Suprapubic skin (tissue), 4 donors: Measurements from ENCODE around the gene TMEM272.

Source experiments
- CTCF ChIP-seq, 2 donors: fragments of 200-600 bp in 1 of 2; fragments of 450-650 bp in 1 of 2; sonication (generic) in 1 of 2; IDR thresholded peaks; one replicate each; pipeline ENCODE4 v1.5.1; 2016 to 2019; ENCODE audit warnings: antibody characterized with exemption in 2 of 2, mild to moderate bottlenecking in 1 of 2, moderate library complexity in 1 of 2
- EP300 ChIP-seq: sonication (generic); formaldehyde crosslinking; IDR thresholded peaks from one replicate; pipeline ENCODE4 v1.6.1; 2017; ENCODE audit warnings: antibody characterized with exemption
- POLR2A ChIP-seq, 2 donors: fragments of 450-650 bp; IDR thresholded peaks; one replicate each; pipeline ENCODE4 v1.6.1; 2017; ENCODE audit warnings: antibody characterized with exemption in 2 of 2, mild to moderate bottlenecking in 2 of 2, moderate library complexity in 2 of 2
- POLR2AphosphoS5 ChIP-seq, 3 donors: sonication (generic); formaldehyde crosslinking; IDR thresholded peaks; one replicate each; pipeline ENCODE4 v1.6.1; 2017; ENCODE audit warnings: antibody characterized with exemption in 3 of 3

- TF ChIP-seq CTCF (IDR thresholded peaks at IDR 0.05) (no peak), EP300 (no peak), POLR2AphosphoS5 (IDR thresholded peaks at IDR 0.05) (no peak), POLR2A (IDR thresholded peaks at IDR 0.05) (no peak)
These were observed 81.5 kb downstream of the TMEM272 start for GRCh38 chr13:51763486-51763885.
